Activated CD4-positive, alpha-beta T cell treated with anti-CD3 and anti-CD28 coated beads, Interleukin-2, amount 10 ng/mL, durations not matched to agents 24 days and 14 days (primary cell): ENCODE results near the gene RSL1D1. TPM values are rescaled to one million over a fixed set of nuclear protein-coding genes. Genes with fewer than 3 reads are reported as not detected.
A peak's percentile ranks its signal among the peaks of the same experiment; 100 is the strongest.

Source experiments
- DNase-seq: peaks from one replicate; pipeline ENCODE4 v3.0.0; 2022
- H3K27ac Mint-ChIP-seq: one replicate; pipeline ENCODE4 v1.8.0; 2022; ENCODE audit warnings: mild to moderate bottlenecking, mixed read lengths
- H3K27me3 Mint-ChIP-seq: one replicate; pipeline ENCODE4 v1.8.0; 2022; ENCODE audit warnings: mixed read lengths
- H3K36me3 Mint-ChIP-seq: one replicate; pipeline ENCODE4 v1.8.0; 2022; ENCODE audit warnings: low read depth, mild to moderate bottlenecking, mixed read lengths
- H3K4me1 Mint-ChIP-seq: one replicate; pipeline ENCODE4 v1.8.0; 2021; ENCODE audit warnings: mixed read lengths
- H3K4me3 Mint-ChIP-seq: one replicate; pipeline ENCODE4 v1.8.0; 2022; ENCODE audit warnings: mild to moderate bottlenecking, moderate library complexity, mixed read lengths
- H3K9me3 Mint-ChIP-seq: one replicate; pipeline ENCODE4 v1.8.0; 2021; ENCODE audit warnings: mixed read lengths
- intact Hi-C: fragments of 100-400 bp; cut with micrococcal nuclease; formaldehyde crosslinking; loops from one replicate; pipeline ENCODE4 v1.15.1; 2023
- total RNA-seq: library from RNA; stranded (reverse); gene quantifications from 2 replicates; pipeline ENCODE4 v1.2.3, GENCODE V29; 2022

RSL1D1 gene
- total RNA-seq, 1 donor from 2014 or later: 379 TPM

GRCh38 chr16:11869353-11870228 is 18.2 kb upstream of the RSL1D1 start:
- DNase-seq: no peak
- H3K27me3 Mint-ChIP-seq: no peaks in the 10 kb centered on the region
- peaks cover 5% of the 10 kb centered on the region for H3K4me1 Mint-ChIP-seq
- H3K27ac Mint-ChIP-seq: no peak overlapping the region
- H3K4me3 Mint-ChIP-seq: no peak overlapping the region
- intact Hi-C loops: no loop called here
- H3K9me3 Mint-ChIP-seq: no peaks in the 10 kb centered on the region
- peaks cover 24% of the 10 kb centered on the region for H3K36me3 Mint-ChIP-seq

GRCh38 chr16:11868412-11868980 is 17.2 kb upstream of the RSL1D1 start:
- no peaks in the 10 kb centered on the region for H3K9me3 Mint-ChIP-seq
- no peak for DNase-seq
- intact Hi-C loops: no loop called here
- H3K4me1 Mint-ChIP-seq: peaks cover 5% of the 10 kb centered on the region
- no peak overlapping the region for H3K4me3 Mint-ChIP-seq
- H3K27ac Mint-ChIP-seq: no peak overlapping the region
- no peaks in the 10 kb centered on the region for H3K27me3 Mint-ChIP-seq
- H3K36me3 Mint-ChIP-seq: peaks cover 18% of the 10 kb centered on the region

- H3K4me3 Mint-ChIP-seq: no peak overlapping the region
- intact Hi-C loops: no loop called here
- H3K4me1 Mint-ChIP-seq: peaks cover 5% of the 10 kb centered on the region
- H3K9me3 Mint-ChIP-seq: no peaks in the 10 kb centered on the region
- peaks cover 8% of the 10 kb centered on the region for H3K36me3 Mint-ChIP-seq
- no peak overlapping the region for H3K27ac Mint-ChIP-seq
- no peak for DNase-seq
- H3K27me3 Mint-ChIP-seq: no peaks in the 10 kb centered on the region
These were observed 11.1 kb upstream of the RSL1D1 start for GRCh38 chr16:11862489-11862888.

GRCh38 chr16:11857161-11857560 is 5.8 kb upstream of the RSL1D1 start:
- H3K4me1 Mint-ChIP-seq: peaks cover 25% of the 10 kb centered on the region
- intact Hi-C loops: loop anchor here (10.0 kb wide), 1 partner anchor 208 kb away; no protein-coding TSS in a partner anchor

GRCh38 chr16:11852092-11852809 is 909 bp upstream of the RSL1D1 start:
- Mint-ChIP-seq H3K9me3 (no peaks in the 10 kb centered on the region), H3K36me3 (peaks cover 54% of the 10 kb centered on the region), H3K27ac (peak overlapping the region; percentile 98), H3K4me3 (peak overlapping the region; percentile 99), H3K4me1 (peaks cover 48% of the 10 kb centered on the region), H3K27me3 (no peaks in the 10 kb centered on the region)
- DNase-seq: peak; percentile 61
- intact Hi-C loops: loop anchor here (5.0 to 10.0 kb wide), 2 partner anchors 213 to 1110 kb away; partner anchors contain the start of gene NUBP1

More at GRCh38 chr16:11857161-11857560, 5.8 kb upstream of the RSL1D1 start:
- Mint-ChIP-seq H3K9me3 (no peaks in the 10 kb centered on the region), H3K36me3 (peaks cover 24% of the 10 kb centered on the region), H3K27me3 (no peaks in the 10 kb centered on the region), H3K4me3 (no peak overlapping the region), H3K27ac (no peak overlapping the region)
- DNase-seq: no peak

- Mint-ChIP-seq H3K4me1 (peaks cover 35% of the 10 kb centered on the region), H3K27ac (peak overlapping the region; percentile 72), H3K27me3 (no peaks in the 10 kb centered on the region), H3K4me3 (peak overlapping the region; percentile 73), H3K9me3 (no peaks in the 10 kb centered on the region), H3K36me3 (peaks cover 64% of the 10 kb centered on the region)
- intact Hi-C loops: no loop called here
- DNase-seq: no peak
These were observed 2.5 kb downstream of the RSL1D1 start for GRCh38 chr16:11848842-11849241.

GRCh38 chr16:11844499-11844898 is 6.8 kb downstream of the RSL1D1 start:
- Mint-ChIP-seq H3K9me3 (no peaks in the 10 kb centered on the region), H3K4me3 (no peak overlapping the region), H3K27ac (no peak overlapping the region), H3K27me3 (no peaks in the 10 kb centered on the region), H3K4me1 (peaks cover 21% of the 10 kb centered on the region), H3K36me3 (peaks cover 71% of the 10 kb centered on the region)
- intact Hi-C loops: no loop called here
- DNase-seq: no peak

- Mint-ChIP-seq H3K4me3 (no peak overlapping the region), H3K9me3 (no peaks in the 10 kb centered on the region), H3K4me1 (peaks cover 16% of the 10 kb centered on the region), H3K27me3 (no peaks in the 10 kb centered on the region), H3K36me3 (peaks cover 68% of the 10 kb centered on the region), H3K27ac (no peak overlapping the region)
- intact Hi-C loops: no loop called here
- DNase-seq: no peak
These were observed 7.5 kb downstream of the RSL1D1 start for GRCh38 chr16:11843861-11844260.

- H3K4me1 Mint-ChIP-seq: peaks cover 10% of the 10 kb centered on the region
- no peaks in the 10 kb centered on the region for H3K27me3 Mint-ChIP-seq
- no peak overlapping the region for H3K27ac Mint-ChIP-seq
- no peak for DNase-seq
- intact Hi-C loops: no loop called here
- no peak overlapping the region for H3K4me3 Mint-ChIP-seq
- peaks cover 66% of the 10 kb centered on the region for H3K36me3 Mint-ChIP-seq
- H3K9me3 Mint-ChIP-seq: no peaks in the 10 kb centered on the region
These were observed 8.1 kb downstream of the RSL1D1 start for GRCh38 chr16:11843206-11843605.

GRCh38 chr16:11841026-11841425 is 10.3 kb downstream of the RSL1D1 start:
- Mint-ChIP-seq H3K4me3 (no peak overlapping the region), H3K27ac (no peak overlapping the region), H3K36me3 (peaks cover 64% of the 10 kb centered on the region), H3K27me3 (no peaks in the 10 kb centered on the region), H3K9me3 (no peaks in the 10 kb centered on the region), H3K4me1 (peaks cover 3% of the 10 kb centered on the region)
- intact Hi-C loops: no loop called here
- DNase-seq: no peak

GRCh38 chr16:11836650-11837244 is 14.6 kb downstream of the RSL1D1 start:
- DNase-seq: no peak
- H3K4me1 Mint-ChIP-seq: no peaks in the 10 kb centered on the region
- no peak overlapping the region for H3K27ac Mint-ChIP-seq
- peaks cover 42% of the 10 kb centered on the region for H3K36me3 Mint-ChIP-seq
- H3K27me3 Mint-ChIP-seq: no peaks in the 10 kb centered on the region
- H3K4me3 Mint-ChIP-seq: no peak overlapping the region
- intact Hi-C loops: no loop called here
- no peaks in the 10 kb centered on the region for H3K9me3 Mint-ChIP-seq

GRCh38 chr16:11835891-11836649 is 15.3 kb downstream of the RSL1D1 start:
- H3K4me3 Mint-ChIP-seq: no peak overlapping the region
- H3K36me3 Mint-ChIP-seq: peaks cover 37% of the 10 kb centered on the region
- intact Hi-C loops: no loop called here

GRCh38 chr16:11835309-11835708 is 16.0 kb downstream of the RSL1D1 start:
- H3K4me1 Mint-ChIP-seq: no peaks in the 10 kb centered on the region
- no peak for DNase-seq
- no peaks in the 10 kb centered on the region for H3K9me3 Mint-ChIP-seq
- H3K27ac Mint-ChIP-seq: no peak overlapping the region
- H3K36me3 Mint-ChIP-seq: peaks cover 33% of the 10 kb centered on the region
- H3K27me3 Mint-ChIP-seq: no peaks in the 10 kb centered on the region
- H3K4me3 Mint-ChIP-seq: no peak overlapping the region
- intact Hi-C loops: no loop called here

More at GRCh38 chr16:11835891-11836649, 15.3 kb downstream of the RSL1D1 start:
- no peaks in the 10 kb centered on the region for H3K4me1 Mint-ChIP-seq
- no peaks in the 10 kb centered on the region for H3K27me3 Mint-ChIP-seq
- DNase-seq: no peak
- H3K9me3 Mint-ChIP-seq: no peaks in the 10 kb centered on the region
- H3K27ac Mint-ChIP-seq: no peak overlapping the region
